Hematopoietic multipotent progenitor cell (in vitro differentiated cells): ENCODE results near the gene MEIOSIN. TPM values are rescaled to one million over a fixed set of nuclear protein-coding genes. Genes with fewer than 3 reads are reported as not detected.
A peak's percentile ranks its signal among the peaks of the same experiment; 100 is the strongest.

ENCODE experiments used
- DNase-seq, 3 donors: peaks; one replicate each; pipeline ENCODE4 v3.0.0-alpha.2; 2011 to 2015; ENCODE audit warnings: low read depth in 2 of 3, low spot score in 2 of 3
- total RNA-seq: library from RNA; depleted of rRNA; stranded (reverse); fragments of >200 nt; gene quantifications from one replicate; pipeline ENCODE4 v1.2.3, GENCODE V29; 2012

Gene MEIOSIN
- total RNA-seq, 1 donor = not detected

DNA sequence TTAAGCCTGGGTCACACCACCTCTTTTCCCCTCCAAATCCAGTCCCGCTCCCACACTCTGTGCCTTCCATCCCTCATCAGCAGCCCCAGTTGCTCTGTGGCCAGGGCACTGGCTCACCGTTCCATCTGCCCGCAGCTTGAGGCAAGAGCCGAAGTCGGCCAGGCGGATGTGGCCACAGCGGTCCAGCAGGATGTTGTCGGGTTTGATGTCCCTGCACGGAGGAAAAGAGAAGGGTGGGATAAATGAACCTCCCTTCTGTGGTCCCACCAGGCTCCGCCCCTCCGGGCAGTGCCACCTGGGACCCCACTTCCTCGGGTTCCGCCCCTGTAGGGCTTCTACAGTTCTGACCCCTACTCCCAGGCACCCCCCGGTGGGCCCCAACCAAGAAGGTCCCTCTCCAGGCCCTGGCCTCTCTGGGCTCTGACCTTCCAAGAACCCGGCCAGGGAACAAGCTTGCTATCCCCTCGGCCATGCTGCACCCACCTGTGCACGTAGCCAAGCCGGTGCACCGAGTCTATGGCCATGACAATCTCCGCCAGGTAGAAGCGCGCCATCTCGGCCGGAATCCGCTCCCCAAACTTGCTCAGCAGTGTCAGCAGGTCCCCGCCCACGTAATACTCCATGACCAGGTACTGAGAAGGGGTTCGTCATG is 44.9 kb downstream of the MEIOSIN start:
- no peak for DNase-seq

DNA sequence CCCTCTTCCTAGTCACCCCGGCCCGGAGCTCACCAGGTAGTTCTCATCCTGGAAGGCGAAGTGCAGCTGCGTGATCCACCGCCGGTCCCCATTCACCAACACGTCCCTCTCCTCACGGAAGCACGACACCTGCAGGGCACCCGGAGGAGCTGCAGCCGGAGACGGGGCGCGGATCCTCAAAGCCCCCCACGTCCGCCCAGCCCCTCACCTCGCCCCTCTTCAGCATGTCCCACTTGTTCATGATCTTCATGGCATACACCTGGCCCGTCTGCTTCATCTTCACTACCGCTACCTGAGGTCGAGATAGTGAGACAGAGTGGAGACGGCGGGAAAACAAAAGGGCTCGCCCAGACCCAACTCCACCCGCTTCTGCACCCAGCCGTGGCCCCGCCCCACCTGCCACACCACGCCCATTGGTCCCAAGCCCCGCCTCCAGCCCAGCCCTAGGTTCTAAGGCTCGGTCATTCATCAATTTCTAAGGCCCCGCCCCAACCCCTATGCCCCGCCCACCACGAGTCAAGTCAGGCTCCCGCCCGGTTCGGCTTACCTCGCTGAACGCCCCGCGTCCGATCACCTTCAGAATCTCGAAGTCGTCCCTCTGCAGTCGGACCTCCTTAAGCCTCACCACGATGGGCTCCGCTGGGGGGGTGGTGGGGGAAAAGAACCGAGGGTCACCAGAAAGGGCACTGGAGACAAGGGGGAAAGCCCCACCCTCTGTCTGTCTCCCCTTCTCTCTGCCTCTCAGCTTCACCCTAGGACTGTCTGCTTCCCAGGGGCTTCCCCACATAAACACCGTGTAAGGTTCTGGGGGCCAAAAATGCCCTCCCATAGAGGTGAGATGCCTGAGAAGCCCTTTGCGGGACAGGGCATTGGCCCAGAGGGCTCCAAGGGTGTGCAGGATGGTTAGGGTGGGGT is 46.2 kb downstream of the MEIOSIN start:
- peak; percentile 42 to 78 (median 74) for DNase-seq

DNA sequence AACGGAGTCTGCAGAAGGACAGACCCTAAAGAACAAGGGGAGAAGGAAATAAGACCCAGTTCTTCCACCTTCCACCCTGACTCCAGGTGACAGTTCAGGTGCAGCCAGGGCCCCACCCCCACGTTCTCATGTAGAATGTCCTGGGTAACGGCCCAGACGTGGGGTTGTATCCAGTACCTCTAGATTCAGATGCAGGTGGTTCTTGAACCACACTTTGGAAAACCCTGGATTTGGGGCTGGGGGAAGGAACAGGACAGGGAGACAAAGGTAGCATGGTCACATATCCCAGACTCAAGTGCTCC is 46.9 kb downstream of the MEIOSIN start:
- DNase-seq = no peak

DNA sequence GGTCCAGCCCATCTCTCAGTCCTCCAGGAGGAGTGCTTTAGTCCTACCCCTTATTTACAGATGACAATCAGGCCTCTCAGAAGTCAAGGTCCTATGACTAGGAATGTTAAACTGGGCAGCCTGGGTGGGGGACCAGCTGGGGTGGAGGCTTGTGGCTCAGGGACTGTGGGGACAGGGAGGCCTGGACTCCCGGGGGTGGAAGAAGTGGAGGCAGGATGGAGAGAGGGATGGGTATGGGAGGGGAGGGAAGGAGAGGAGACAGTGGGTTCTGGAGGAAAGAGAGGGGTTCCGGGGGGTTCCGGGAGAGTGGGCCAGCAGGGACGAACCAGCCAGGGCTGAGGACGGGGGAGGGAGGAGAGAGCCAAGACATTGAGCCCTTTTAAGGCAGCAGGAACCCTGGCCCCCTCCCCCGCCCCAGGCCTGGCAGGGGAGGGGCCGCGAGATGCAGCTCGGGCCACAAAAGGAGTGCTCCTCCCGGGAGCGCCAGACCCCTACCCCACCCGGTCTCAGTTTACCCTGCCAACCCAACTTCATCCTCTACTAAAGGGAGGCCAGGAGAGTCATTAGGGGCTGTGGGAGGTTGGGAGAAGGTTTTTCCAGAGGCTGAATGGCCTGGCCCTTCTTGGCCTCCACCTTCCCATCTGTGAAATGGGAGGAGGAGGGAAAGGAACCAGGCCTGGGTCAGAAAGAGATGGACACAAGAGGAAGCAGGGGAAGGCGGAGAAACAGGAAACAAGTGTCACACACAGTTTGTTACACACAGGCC is 47.4 kb downstream of the MEIOSIN start:
- DNase-seq = no peak

DNA sequence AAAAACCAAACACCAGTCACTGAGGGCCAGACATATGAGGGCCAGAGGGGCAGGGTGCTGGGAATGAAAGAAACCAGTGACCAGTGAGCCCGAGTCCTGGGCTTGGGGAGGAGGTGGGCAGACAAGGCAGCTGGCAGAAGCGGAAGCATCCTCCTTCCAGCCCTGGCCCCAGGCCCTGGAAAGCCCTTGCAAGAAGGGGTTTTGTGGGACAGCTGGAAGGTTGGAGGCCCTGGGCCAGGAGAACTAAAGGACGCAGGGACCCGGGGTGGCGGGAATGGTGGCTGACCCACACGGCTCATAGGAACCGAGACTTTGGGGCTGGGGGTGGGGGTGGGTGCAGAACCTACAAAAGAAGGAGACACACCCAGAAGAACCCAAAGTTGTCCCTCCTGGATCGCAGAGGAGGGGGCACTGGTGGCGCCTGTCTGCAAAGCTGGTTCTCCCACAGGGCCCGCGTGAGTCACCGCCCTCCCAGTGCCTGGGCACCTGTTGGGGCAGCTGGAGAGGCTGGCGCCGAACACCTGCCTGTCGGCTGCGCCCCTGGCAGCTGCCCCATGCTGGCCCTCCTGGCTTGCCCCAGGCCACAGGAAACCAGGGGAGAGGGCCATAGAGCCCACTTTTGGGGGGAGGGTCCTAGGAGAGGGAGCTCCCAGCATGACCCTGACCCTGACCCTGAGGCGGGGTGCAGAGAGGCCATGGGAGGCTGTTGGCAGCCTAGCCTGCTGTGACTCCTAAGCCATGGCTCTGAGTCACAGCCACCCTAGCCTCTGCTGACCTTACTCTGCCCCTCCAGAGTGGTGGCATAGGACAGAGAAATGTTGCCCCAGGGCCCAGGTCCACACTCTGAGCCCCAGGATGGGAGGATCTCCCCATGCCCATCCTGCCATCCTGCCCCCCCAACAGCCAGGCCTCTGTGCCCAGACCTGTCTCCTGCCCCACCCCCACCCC is 48.2 kb downstream of the MEIOSIN start:
- DNase-seq = no peak

DNA sequence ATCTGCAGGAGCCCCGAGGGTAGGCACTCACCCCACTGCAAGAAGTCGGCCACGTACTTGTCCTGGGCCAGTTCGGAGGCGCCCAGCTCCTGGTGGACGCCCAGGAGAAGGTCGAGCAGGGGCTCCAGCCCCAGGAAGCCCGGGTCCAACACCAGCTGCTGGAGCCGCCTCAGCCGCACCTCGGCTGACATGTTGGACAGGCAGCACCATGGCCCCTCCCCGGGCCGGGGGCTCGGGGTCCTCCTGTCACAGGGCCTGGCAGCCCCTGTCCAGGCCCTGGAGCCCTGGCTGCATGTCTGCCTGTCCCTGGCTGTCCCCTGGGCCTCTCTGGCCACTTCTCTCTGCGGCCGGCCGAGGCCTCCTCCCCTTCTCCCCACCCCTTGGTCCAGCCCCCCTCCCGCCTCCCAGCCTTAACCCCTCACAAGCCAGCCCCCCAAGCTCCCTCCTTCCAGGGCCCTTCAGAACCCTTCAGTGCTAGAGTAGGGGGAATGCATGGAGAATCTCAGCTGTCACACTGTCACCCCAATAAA is 49.0 kb downstream of the MEIOSIN start, which contains the start of gene DMPK:
Gene DMPK, minus strand, starts transcription at position 329 of the 530 bp plus-strand sequence. Its CDS starts 138 bp downstream, at position 191.
- no peak for DNase-seq

DNA sequence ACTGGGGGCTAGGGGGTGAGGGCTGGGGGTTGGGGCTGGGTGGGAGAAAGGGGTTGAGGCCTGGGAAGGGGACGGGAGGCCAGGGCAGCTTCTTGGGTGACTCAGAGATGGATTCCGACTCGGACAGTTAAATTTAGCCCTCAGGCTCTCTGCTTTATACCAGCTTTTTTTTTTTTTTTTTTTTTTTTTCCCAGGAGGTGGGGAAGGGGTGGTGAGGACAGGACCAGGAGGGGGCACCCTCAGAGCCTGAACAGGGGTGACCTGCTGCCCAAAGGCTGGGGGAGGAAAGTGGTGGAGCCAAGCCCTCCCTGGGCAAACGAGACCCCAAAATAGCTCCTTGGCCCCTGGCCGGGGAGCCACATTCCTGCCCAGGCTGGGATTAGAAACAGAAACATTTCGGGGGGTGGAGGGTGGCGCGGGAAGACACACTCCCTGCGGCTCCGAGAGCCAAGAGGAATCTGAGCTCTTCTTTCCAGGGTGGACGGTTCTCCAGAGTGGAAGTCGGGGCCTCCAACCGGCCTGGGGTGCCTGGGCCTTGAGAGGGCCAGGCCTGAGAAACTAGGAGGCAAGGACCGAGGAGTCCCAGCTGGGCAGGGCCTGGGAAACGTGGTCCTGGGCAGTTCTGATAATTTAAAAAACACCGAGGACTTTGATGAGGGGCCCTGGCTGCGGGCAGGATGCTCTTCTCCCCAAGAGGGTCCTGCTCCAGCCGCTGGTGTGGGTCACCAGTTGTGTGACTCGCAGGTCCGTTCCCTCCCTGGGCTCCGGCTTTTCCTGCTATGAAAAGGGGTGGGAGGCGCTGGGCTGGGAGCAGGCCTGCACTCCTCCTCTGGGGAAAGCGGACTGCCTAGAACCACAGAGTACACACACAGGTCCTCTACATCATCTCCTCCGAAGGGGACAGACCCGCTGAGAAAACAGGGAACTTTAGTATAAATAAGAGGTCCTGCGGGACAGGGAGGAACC is 49.9 kb downstream of the MEIOSIN start:
- DNase-seq = no peak

DNA sequence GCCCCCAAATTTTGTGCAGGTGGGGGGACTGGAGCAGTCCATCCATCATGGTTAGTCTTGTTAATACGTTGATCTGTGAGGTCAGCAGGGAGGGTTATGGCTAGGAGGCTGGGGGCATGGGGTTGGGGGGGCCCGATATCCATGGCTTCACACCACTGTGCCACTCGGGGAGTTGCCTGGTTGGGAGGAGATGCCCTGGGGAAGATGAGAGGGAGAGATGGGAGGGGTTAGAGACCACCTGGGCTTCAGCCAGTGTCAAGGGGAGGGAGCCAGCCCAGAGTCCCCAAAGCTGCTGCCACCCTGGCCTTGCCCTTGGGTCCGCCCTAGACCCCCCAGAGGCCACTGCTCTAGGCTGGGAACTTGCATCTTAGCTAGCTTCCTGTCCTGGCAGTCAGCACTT is 50.9 kb downstream of the MEIOSIN start:
- DNase-seq = no peak

DNA sequence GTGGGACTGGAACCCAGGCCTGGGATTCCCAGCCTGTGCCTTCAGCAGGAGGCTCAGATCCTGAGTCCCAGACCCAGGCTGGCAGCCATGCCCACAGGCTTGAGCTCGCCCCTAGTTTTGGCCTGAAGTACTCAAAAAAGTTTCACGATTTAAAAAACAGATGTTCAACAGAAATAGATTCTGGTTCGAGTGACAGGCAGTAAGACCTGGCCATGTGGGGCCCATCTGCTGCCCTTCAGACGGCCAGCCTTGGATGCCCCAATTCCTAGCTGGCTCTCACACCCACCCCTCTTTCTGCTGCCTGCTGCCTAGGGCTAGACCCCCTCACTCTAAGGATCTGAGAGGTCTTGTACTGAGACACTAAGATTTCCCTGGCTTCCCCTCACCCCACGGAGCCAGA is 51.9 kb downstream of the MEIOSIN start:
- DNase-seq = no peak

DNA sequence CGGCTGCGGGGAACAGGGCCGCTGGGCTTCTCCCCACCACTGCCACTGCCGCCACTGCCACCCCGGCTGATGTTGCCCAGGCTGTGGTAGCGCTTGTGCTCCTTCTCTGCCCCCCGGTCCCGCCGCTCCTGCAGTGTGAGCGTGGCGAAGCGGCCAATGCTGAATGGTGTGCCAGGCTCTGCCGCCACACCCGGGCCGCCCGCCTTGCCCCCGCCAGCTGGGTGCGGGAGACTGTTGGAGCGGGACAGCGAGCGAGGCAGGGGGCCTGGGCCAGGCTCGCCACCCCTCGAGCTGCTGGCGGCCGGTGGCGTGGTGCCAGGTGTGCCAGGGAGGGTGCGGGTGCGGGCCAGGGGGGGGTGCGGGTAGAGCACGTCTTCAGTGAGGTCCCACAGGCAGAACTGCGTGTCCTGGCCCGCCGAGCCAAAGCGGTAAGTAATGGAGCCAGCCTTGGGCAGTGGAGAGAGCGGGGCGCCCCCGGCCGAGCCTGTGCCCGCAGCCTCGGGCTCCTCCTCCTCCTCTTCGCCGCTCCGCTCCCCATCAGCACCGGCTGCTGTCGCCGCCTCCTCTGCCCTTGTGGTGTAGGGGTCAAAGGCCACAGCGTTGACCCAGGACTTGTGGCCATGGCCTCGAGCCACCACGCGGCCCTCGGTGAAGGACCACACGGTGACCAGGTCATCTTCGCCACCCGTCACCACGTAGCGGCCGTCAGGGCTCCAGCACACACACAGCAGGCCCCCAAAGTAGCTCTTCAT is 52.7 kb downstream of the MEIOSIN start:
- no peak for DNase-seq

DNA sequence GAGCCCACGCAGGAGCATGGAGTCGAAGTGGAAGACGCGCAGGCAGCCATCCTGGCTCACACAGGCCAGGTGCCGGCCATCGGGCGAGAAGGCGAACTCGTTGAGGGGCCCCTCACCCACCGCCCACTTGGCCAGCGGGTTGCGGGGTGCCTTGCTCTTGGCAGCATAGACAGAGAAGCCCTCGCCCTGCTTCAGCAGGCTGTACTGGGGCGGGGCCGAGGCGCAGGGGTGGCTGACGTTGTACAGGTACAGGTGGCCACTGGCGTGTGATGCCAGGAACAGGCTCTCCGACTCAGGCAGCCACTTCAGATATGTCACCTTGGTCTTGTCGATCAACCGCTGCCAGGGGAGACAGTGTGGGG is 53.3 kb downstream of the MEIOSIN start:
- no peak for DNase-seq

DNA sequence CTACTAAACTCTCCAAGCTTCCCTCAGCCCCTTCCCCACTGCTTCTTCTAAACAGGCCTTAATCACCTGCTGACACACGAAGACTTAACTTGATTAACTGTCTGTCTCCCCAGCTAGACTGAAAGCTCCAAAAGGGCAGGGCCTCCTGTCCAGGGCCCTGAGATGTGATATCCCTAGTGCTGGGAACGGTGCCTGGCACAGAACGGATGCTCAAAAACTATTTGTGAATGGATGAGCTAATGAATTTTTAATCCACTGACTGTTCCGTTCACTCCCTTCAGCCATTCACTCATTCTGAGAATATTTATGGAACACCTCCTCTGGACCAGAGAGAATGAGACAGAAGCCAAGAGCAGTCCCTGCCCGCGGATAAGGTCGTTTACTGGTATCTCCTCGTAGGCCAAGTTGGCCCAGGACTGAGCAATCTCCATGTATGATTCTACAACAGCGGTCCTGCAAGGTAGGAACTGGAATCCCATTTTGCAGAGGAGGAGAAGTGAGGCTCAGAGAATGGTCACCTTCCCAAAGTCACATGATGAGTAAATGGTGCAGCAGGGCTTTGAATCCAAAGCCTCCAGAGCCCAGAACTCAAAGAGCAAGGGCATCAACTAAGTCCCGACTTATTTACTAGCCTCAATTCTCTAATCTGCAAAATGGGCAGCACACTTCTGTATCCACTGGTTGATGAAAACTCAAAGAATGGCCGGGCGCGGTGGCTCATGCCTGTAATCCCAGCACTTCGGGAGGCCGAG is 56.0 kb downstream of the MEIOSIN start:
- no peak for DNase-seq

DNA sequence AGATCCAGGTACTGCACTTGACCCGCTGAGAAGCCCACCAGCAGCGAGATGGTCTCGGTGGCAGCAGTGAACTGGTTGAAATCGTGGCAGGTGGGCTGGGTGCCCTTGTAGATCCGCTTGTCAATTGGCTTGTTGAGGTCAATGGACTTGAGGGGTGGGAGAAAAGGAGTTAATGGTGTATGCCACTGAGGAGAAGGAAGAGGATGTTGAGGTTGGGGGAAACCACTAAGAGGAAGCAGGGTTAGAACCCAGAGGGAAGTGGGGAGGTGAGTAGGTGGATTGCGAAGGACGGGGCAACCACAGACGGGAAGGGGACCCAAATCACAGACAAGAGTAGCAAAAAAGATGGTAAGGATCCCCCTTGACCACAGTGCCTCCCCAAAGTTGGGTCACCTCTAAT is 57.7 kb downstream of the MEIOSIN start:
- peak in 2 of 3 donors; percentile 81 to 86 for DNase-seq

DNA sequence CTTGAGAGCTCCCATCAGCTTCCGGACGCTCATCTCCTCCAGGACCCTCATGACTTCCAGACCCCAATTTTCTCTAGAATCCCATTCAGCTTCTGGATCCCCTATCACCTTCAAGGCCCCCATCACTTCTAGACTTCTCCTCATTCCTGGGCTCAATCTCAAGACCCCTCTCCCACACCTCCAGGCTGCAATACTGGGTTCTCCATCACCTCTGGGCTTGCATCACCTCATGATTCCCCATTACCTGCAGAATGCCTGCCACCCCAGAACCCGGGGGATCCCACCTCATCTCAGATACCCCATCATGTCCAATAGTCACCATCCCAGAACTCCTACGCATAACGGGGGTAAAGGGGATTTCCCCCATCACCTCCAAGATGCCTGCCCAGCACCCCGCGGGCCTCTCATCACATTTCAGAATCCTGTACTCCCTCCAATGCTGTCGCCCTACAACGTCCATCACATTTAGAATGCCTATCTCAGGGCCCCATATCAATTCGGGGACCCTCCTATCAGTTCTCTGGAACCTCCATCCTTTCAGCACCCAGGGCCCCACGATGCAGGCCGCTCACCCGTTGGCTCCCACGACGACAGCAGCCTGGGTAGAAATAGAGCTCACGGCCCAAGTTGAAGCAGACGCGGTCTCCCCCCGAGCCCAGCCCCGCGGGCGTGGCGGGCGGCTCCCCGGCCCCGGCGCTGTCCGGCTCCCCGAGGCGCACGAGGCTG is 58.7 kb downstream of the MEIOSIN start:
- no peak for DNase-seq

DNA sequence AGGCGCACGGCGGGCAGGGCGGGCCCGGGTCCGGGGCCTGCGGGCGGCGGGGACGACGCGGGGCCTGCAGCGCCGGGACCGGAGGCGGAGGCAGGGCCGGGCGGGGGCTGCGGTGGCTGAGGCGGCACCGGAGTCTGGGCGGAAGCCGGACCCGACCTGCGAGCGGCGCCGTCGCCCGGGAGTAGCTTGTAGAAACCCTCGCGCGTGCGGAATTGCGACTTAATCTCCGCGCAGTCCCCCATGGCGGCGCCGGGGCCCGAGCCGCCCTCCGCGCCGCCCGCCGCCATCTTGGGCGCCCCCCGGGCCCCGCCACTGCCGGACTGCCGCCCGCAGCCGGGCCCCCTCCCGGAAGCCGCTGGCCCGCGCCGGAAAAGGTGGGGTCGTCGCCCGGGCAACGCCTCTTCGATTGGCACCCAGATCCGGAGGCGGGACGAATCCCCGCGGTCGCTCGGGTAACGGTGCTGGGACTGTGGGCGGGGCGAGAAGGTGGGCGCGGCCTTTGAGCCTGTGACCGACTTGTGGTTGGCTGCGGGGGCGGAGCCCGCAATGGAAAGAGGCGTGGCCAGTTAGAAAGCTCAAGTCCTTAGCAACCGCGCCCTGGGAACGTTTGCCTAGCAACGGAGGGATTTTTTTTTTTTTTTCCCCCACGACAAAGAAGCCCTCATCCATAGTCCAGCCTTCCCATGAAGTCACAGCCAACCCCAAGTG is 59.4 kb downstream of the MEIOSIN start, which contains the start of gene DMWD:
Gene DMWD, minus strand, starts transcription at position 376 of the 708 bp plus-strand sequence. Its CDS starts 89 bp downstream, at position 287.
- peak; percentile 95 to 98 (median 97) for DNase-seq

DNA sequence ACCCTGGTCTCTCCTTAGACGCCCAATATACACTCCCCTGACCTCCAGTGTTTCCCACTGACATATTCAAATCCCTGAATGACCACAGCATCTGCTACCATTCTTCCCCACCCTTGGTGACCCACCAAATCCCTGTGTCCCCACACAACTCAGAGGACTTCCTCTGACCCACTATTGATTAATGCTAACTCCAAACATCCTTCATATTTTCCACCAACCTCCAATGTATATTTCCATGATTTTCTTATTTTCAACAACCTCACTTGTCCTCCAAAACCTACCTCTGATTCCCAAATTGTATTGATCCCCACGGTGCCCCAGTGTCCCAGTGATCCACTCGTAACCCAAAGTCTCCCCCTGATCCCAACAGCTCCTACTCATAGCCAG is 59.9 kb downstream of the MEIOSIN start:
- DNase-seq = no peak
